ENCODE data around the gene HELB.
"Not testable (repeated sequence)": the region's sequence is repeated elsewhere in the genome, so short reads cannot be mapped to it uniquely, and the experiment has no call there.

Gene HELB

DNA sequence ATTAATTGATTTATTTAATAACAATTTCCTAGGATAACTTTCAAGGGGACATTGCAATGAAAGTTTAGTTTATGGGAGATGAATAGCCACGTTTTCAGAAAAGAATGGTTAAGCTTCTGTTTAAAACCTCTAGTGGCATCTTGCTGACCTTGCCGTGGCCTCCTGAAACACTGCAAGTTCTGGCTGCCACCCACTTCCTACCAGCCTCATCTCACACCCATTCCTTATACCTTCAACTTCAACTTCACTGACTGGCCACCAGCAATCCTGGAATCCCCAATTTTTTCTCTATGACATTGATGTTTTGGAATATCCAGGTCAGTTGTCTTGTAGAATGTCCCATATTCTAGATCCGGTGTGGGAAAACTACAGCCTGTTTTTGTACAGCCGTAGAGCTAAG, 5.2 kb upstream of the HELB start:
- Histone ChIP-seq H3K9me3 (ENCODE audit: insufficient read depth, low read depth, low read length) (no peaks in the 10 kb centered on the region), H3K79me1 (ENCODE audit: low read length) (no peaks in the 10 kb centered on the region), H3K18ac (ENCODE audit: low read length) (no peak overlapping the region), H2BK120ac (ENCODE audit: insufficient read depth, low read length, poor library complexity) (no peak overlapping the region), H3K36me3 (ENCODE audit: control insufficient read depth in 1 of 2, insufficient read depth in 2 of 2, low read length in 2 of 2) (no peaks in the 10 kb centered on the region), H3K27ac (ENCODE audit: low read depth, low read length) (no peak overlapping the region), H3K4me2 (ENCODE audit: low read length) (no peak overlapping the region), H3K4me1 (ENCODE audit: control insufficient read depth in 1 of 2, insufficient read depth in 2 of 2, low read length in 2 of 2) (peaks cover 0 to 2% of the 10 kb centered on the region in 2 experiments), H3K23ac (ENCODE audit: low read length) (no peak overlapping the region), H3K9ac (ENCODE audit: low read length) (no peak overlapping the region), H3K4ac (ENCODE audit: low read depth, low read length) (no peak overlapping the region), H2AFZ (ENCODE audit: insufficient read depth, low read length, poor library complexity) (no peak overlapping the region), H3K27me3 (ENCODE audit: insufficient read depth, low read length) (no peaks in the 10 kb centered on the region), H3K4me3 (ENCODE audit: low read depth, low read length) (no peak overlapping the region), H4K91ac (ENCODE audit: low read depth, low read length) (no peak overlapping the region), H4K8ac (ENCODE audit: low read depth, low read length) (no peak overlapping the region), H4K12ac (ENCODE audit: low read depth, low read length) (no peak overlapping the region), H2BK12ac (ENCODE audit: low read length) (no peak overlapping the region), H3K14ac (ENCODE audit: low read length) (no peak overlapping the region), H2AK5ac (ENCODE audit: low read length) (no peak overlapping the region), H3K79me2 (ENCODE audit: control insufficient read depth, insufficient read depth, low read length, poor library complexity) (no peaks in the 10 kb centered on the region), H2BK5ac (ENCODE audit: low read depth, low read length, poor library complexity) (no peak overlapping the region)
- DNase-seq = no peak
- no CpG with 5 or more reads among the region's 4 CpGs for WGBS (ENCODE audit: extremely low coverage, insufficient coverage, insufficient read length)

DNA sequence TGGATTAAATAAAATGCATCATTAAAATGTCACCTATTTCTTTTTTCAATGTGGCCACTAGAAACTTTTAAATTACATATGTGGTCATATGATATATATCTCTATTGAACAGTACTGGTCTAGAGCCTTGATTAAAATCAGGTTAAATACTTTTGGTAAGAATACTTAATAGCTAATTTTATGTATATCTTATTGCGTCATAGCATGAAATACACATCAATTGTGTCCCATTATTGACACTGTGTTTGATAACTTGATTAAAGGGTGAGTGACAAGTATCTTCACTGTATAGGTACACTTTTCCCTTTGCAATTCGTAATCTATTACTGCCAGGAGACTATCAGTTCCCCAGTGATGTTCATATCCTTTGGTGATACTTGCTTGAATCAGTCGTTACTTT, 4.4 kb upstream of the HELB start:
- Histone ChIP-seq H3K18ac (ENCODE audit: low read length) (no peak overlapping the region), H3K9me3 (ENCODE audit: insufficient read depth, low read depth, low read length) (no peaks in the 10 kb centered on the region), H3K4me2 (ENCODE audit: low read length) (no peak overlapping the region), H2AK5ac (ENCODE audit: low read length) (no peak overlapping the region), H4K12ac (ENCODE audit: low read depth, low read length) (no peak overlapping the region), H3K79me2 (ENCODE audit: control insufficient read depth, insufficient read depth, low read length, poor library complexity) (peaks cover 2% of the 10 kb centered on the region), H3K14ac (ENCODE audit: low read length) (no peak overlapping the region), H3K23ac (ENCODE audit: low read length) (no peak overlapping the region), H2AFZ (ENCODE audit: insufficient read depth, low read length, poor library complexity) (no peak overlapping the region), H3K4me1 (ENCODE audit: control insufficient read depth in 1 of 2, insufficient read depth in 2 of 2, low read length in 2 of 2) (peaks cover 0 to 2% of the 10 kb centered on the region in 2 experiments), H3K4ac (ENCODE audit: low read depth, low read length) (no peak overlapping the region), H3K9ac (ENCODE audit: low read length) (no peak overlapping the region), H2BK12ac (ENCODE audit: low read length) (no peak overlapping the region), H3K27ac (ENCODE audit: low read depth, low read length) (no peak overlapping the region), H4K8ac (ENCODE audit: low read depth, low read length) (no peak overlapping the region), H2BK5ac (ENCODE audit: low read depth, low read length, poor library complexity) (no peak overlapping the region), H3K27me3 (ENCODE audit: insufficient read depth, low read length) (no peaks in the 10 kb centered on the region), H3K4me3 (ENCODE audit: low read depth, low read length) (no peak overlapping the region), H3K36me3 (ENCODE audit: control insufficient read depth in 1 of 2, insufficient read depth in 2 of 2, low read length in 2 of 2) (no peaks in the 10 kb centered on the region), H4K91ac (ENCODE audit: low read depth, low read length) (no peak overlapping the region), H3K79me1 (ENCODE audit: low read length) (peaks cover 3% of the 10 kb centered on the region), H2BK120ac (ENCODE audit: insufficient read depth, low read length, poor library complexity) (no peak overlapping the region)
- WGBS (ENCODE audit: extremely low coverage, insufficient coverage, insufficient read length) = no CpG with 5 or more reads among the region's 3 CpGs
- DNase-seq = no peak

DNA sequence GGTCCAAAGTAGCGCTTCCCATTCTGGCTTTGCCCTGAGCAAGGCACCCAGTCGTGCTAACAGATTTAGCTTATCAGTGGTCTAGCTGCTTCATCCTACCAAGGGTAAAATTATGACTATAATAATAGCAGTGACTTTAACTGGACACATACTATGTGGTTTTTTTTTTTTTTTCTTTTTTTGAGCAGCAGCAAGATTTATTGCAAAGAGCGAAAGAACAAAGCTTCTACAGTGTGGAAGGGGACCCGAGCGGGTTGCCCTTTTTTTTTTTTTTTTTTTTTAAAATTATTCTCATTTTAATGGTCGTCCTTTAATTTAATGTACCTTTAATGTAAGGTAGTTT, 505 bp downstream of the HELB start:
- Histone ChIP-seq H2BK120ac (ENCODE audit: insufficient read depth, low read length, poor library complexity) (no peak overlapping the region), H3K27ac (ENCODE audit: low read depth, low read length) (peak overlapping the region; percentile 15), H2AK5ac (ENCODE audit: low read length) (no peak overlapping the region), H4K12ac (ENCODE audit: low read depth, low read length) (peak overlapping the region; percentile 12), H4K91ac (ENCODE audit: low read depth, low read length) (peak overlapping the region; percentile 49), H3K36me3 (ENCODE audit: control insufficient read depth in 1 of 2, insufficient read depth in 2 of 2, low read length in 2 of 2) (no peaks in the 10 kb centered on the region), H3K79me1 (ENCODE audit: low read length) (peaks cover 3% of the 10 kb centered on the region), H3K4me1 (ENCODE audit: control insufficient read depth in 1 of 2, insufficient read depth in 2 of 2, low read length in 2 of 2) (peaks cover 0 to 2% of the 10 kb centered on the region in 2 experiments), H2AFZ (ENCODE audit: insufficient read depth, low read length, poor library complexity) (peak overlapping the region; percentile 60), H3K9ac (ENCODE audit: low read length) (peak overlapping the region; percentile 74), H3K27me3 (ENCODE audit: insufficient read depth, low read length) (no peaks in the 10 kb centered on the region), H3K4me2 (ENCODE audit: low read length) (peak overlapping the region; percentile 99), H3K18ac (ENCODE audit: low read length) (peak overlapping the region; percentile 38), H3K4ac (ENCODE audit: low read depth, low read length) (no peak overlapping the region), H3K9me3 (ENCODE audit: insufficient read depth, low read depth, low read length) (no peaks in the 10 kb centered on the region), H3K4me3 (ENCODE audit: low read depth, low read length) (peak overlapping the region; percentile 91), H2BK5ac (ENCODE audit: low read depth, low read length, poor library complexity) (no peak overlapping the region), H3K14ac (ENCODE audit: low read length) (peak overlapping the region; percentile 48), H3K23ac (ENCODE audit: low read length) (no peak overlapping the region), H3K79me2 (ENCODE audit: control insufficient read depth, insufficient read depth, low read length, poor library complexity) (peaks cover 2% of the 10 kb centered on the region), H2BK12ac (ENCODE audit: low read length) (no peak overlapping the region), H4K8ac (ENCODE audit: low read depth, low read length) (peak overlapping the region; percentile 77)
- DNase-seq = no peak
- no CpG with 5 or more reads among the region's 6 CpGs for WGBS (ENCODE audit: extremely low coverage, insufficient coverage, insufficient read length)

DNA sequence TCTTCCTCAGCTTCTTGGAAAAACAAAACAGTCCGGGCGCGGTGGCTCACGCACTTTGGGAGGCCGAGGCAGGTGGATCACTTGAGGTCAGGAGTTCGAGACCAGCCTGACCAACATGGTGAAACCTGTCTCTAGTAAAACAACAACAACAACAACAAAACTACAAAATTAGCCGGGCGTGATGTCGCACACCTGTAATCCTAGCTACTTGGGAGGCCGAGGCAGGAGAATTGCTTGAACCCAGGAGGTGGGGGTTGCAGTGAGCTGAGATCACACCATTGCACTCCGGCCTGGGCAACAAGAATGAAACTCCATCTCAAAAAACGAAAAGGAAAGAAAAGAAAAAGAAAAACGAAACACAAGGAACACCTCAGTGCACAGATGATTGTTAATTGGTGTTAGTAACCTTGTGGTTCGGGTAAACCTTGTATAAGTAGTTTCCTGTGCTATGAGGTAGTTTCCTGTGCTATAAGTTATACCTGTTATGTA, 1.1 kb downstream of the HELB start:
- no CpG with 5 or more reads among the region's 14 CpGs for WGBS (ENCODE audit: extremely low coverage, insufficient coverage, insufficient read length)
- not testable (repeated sequence) for H3K79me1 ChIP-seq (ENCODE audit: low read length); H2AFZ ChIP-seq (ENCODE audit: insufficient read depth, low read length, poor library complexity)

More for the DNA sequence above, 1.1 kb downstream of the HELB start:
- H2BK12ac ChIP-seq (ENCODE audit: low read length); H3K23ac ChIP-seq (ENCODE audit: low read length); H3K9me3 ChIP-seq (ENCODE audit: insufficient read depth, low read depth, low read length); H2AK5ac ChIP-seq (ENCODE audit: low read length); H3K18ac ChIP-seq (ENCODE audit: low read length); H3K9ac ChIP-seq (ENCODE audit: low read length); H3K4me1 ChIP-seq (ENCODE audit: control insufficient read depth in 1 of 2, insufficient read depth in 2 of 2, low read length in 2 of 2); H3K4ac ChIP-seq (ENCODE audit: low read depth, low read length); H2BK5ac ChIP-seq (ENCODE audit: low read depth, low read length, poor library complexity); H3K4me3 ChIP-seq (ENCODE audit: low read depth, low read length); H4K8ac ChIP-seq (ENCODE audit: low read depth, low read length); H3K36me3 ChIP-seq (ENCODE audit: control insufficient read depth in 1 of 2, insufficient read depth in 2 of 2, low read length in 2 of 2); H4K91ac ChIP-seq (ENCODE audit: low read depth, low read length); DNase-seq; H3K27me3 ChIP-seq (ENCODE audit: insufficient read depth, low read length); H4K12ac ChIP-seq (ENCODE audit: low read depth, low read length); H3K79me2 ChIP-seq (ENCODE audit: control insufficient read depth, insufficient read depth, low read length, poor library complexity); H2BK120ac ChIP-seq (ENCODE audit: insufficient read depth, low read length, poor library complexity); H3K27ac ChIP-seq (ENCODE audit: low read depth, low read length); H3K14ac ChIP-seq (ENCODE audit: low read length); H3K4me2 ChIP-seq (ENCODE audit: low read length): not testable (repeated sequence)

Data from trophoblast cell (in vitro differentiated cells and primary cell).